H1 (cell line): ENCODE measurements around the gene FBP1. TPM values are rescaled to one million over a fixed set of nuclear protein-coding genes. Genes with fewer than 3 reads are reported as not detected.

Experiments used
- CBX5 ChIP-seq: fragments of 300-800, 300-1000 bp; sonication (generic); IDR thresholded peaks from 2 replicates; pipeline ENCODE4 v1.7.1; 2016; ENCODE audit warnings: antibody characterized with exemption, low read length, low read depth
- CHD1 ChIP-seq: IDR thresholded peaks from 2 replicates; pipeline ENCODE4 v1.6.1; 2012; ENCODE audit warnings: low read depth, low read length, improper control_type of control experiment
- EGR1 ChIP-seq: IDR thresholded peaks from 2 replicates; pipeline ENCODE4 v1.6.1; 2011; ENCODE audit warnings: low read depth, low read length, borderline replicate concordance
- EP300 ChIP-seq, 2 experiments: IDR thresholded peaks; 1 replicate in 1 of 2; 2 replicates in 1 of 2; pipeline ENCODE4 v1.6.1; 2011 to 2012; ENCODE audit warnings: low read depth in 2 of 2, low read length in 2 of 2, mild to moderate bottlenecking in 2 of 2, borderline replicate concordance in 1 of 2, inconsistent platforms in 1 of 2, moderate library complexity in 1 of 2
- JUN ChIP-seq: IDR thresholded peaks from 2 replicates; pipeline ENCODE4 v1.6.1; 2011; ENCODE audit warnings: low read depth, mild to moderate bottlenecking, improper control_type of control experiment, low read length
- KDM1A ChIP-seq: fragments of 200-600, 300-600 bp; sonication (generic); IDR thresholded peaks from 2 replicates; pipeline ENCODE4 v1.7.1; 2016; ENCODE audit warnings: mild to moderate bottlenecking, low read length, borderline replicate concordance
- KDM4A ChIP-seq: IDR thresholded peaks from one replicate; pipeline ENCODE4 v1.7.1; 2012; ENCODE audit warnings: low read depth, mild to moderate bottlenecking, moderate library complexity, low read length, inconsistent platforms; ENCODE audit not compliant: severe bottlenecking
- KDM5A ChIP-seq: fragments of 200-600 bp; IDR thresholded peaks from 2 replicates; pipeline ENCODE4 v1.7.1; 2012; ENCODE audit warnings: mild to moderate bottlenecking, low read length, inconsistent platforms, mixed read lengths
- PHF8 ChIP-seq: fragments of 200-600 bp; sonication (generic); conservative IDR thresholded peaks from 2 replicates; pipeline ENCODE4 v1.7.1; 2012; ENCODE audit warnings: low read depth, mild to moderate bottlenecking, inconsistent platforms, low read length, moderate library complexity
- POLR2AphosphoS5 ChIP-seq: IDR thresholded peaks from 2 replicates; pipeline ENCODE4 v1.6.1; 2011; ENCODE audit warnings: low read depth, low read length
- RBBP5 ChIP-seq: IDR thresholded peaks from 2 replicates; pipeline ENCODE4 v1.7.1; 2012; ENCODE audit warnings: low read depth, mild to moderate bottlenecking, inconsistent platforms, low read length, moderate library complexity, borderline replicate concordance
- RFX5 ChIP-seq: IDR thresholded peaks from 2 replicates; pipeline ENCODE4 v1.6.1; 2011; ENCODE audit warnings: low read depth, low read length, improper control_type of control experiment, borderline replicate concordance
- SAP30 ChIP-seq: fragments of 300-600 bp; sonication (generic); IDR thresholded peaks from 2 replicates; pipeline ENCODE4 v1.7.1; 2012; ENCODE audit warnings: low read length, moderate library complexity, mild to moderate bottlenecking, inconsistent platforms; ENCODE audit not compliant: insufficient read depth, insufficient replicate concordance
- SIN3A ChIP-seq, 2 experiments: IDR thresholded peaks in 1 of 2; conservative IDR thresholded peaks in 1 of 2; 2 replicates each; pipeline ENCODE4 v1.6.1; 2011 to 2012; ENCODE audit warnings: low read length in 2 of 2, improper control_type of control experiment in 1 of 2, low read depth in 1 of 2, mild to moderate bottlenecking in 1 of 2
- SIRT6 ChIP-seq: IDR thresholded peaks from one replicate; pipeline ENCODE4 v1.7.1; 2012; ENCODE audit warnings: low read length, inconsistent platforms
- SIX5 ChIP-seq: IDR thresholded peaks from 2 replicates; pipeline ENCODE4 v1.6.1; 2011; ENCODE audit warnings: mild to moderate bottlenecking, low read depth, low read length
- SP2 ChIP-seq: IDR thresholded peaks from 2 replicates; pipeline ENCODE4 v1.6.1; 2012; ENCODE audit warnings: mild to moderate bottlenecking, low read length, inconsistent platforms
- SUZ12 ChIP-seq: fragments of 200-600 bp; sonication (generic); IDR thresholded peaks from 2 replicates; pipeline ENCODE4 v1.6.1; 2012; ENCODE audit warnings: mild to moderate bottlenecking, inconsistent platforms, low read length, moderate library complexity, mixed read lengths
- TBP ChIP-seq: IDR thresholded peaks from 2 replicates; pipeline ENCODE4 v1.6.1; 2011; ENCODE audit warnings: low read depth, low read length, improper control_type of control experiment
- YY1 ChIP-seq: IDR thresholded peaks from 2 replicates; pipeline ENCODE4 v1.6.1; 2011; ENCODE audit warnings: low read depth, mild to moderate bottlenecking, low read length
- polyA plus RNA-seq, 7 experiments: library from polyadenylated mRNA; depleted of rRNA in 3 of 7; stranded (reverse) in 5 of 7; unstranded in 2 of 7; fragments of >200 nt in 5 of 7; fragments of 200-250 nt in 2 of 7; gene quantifications; 1 replicate in 5 of 7; 2 replicates in 1 of 7; 4 replicates in 1 of 7; pipeline versions ENCODE4 v1.2.1 to v1.2.3, GENCODE V29; 2011 to 2013; ENCODE audit warnings: missing spikeins in 2 of 7, mixed read lengths in 2 of 7
- total RNA-seq: library from RNA; stranded (reverse); fragmentation: NEBNext Ultra II Directional; extraction: Animal tissue kit (Norgen Biotek cat#: 25700); gene quantifications from 2 replicates; pipeline ENCODE4 v1.2.1, GENCODE V29; 2021
- TF ChIP-seq, protein P1 (sequence below): IDR thresholded peaks from 2 replicates; pipeline ENCODE4 v1.6.1; 2012; ENCODE audit warnings: inconsistent platforms
- TF ChIP-seq, protein P2 (sequence below), 3 experiments: IDR thresholded peaks; 1 replicate in 2 of 3; 2 replicates in 1 of 3; pipeline versions ENCODE4 v1.5.1 to v1.6.1; 2011; ENCODE audit warnings: low read length in 3 of 3, mild to moderate bottlenecking in 3 of 3, inconsistent platforms in 2 of 3, low read depth in 1 of 3, moderate library complexity in 1 of 3; ENCODE audit not compliant: insufficient read depth in 1 of 3; ENCODE audit errors: control extremely low read depth in 1 of 3

Gene FBP1
- total and polyA plus RNA-seq, 2 of the 8 experiments (the other 6 are each of a cell fraction or from before 2014, with no cell fraction given): 1.0 to 4.1 TPM

DNA sequence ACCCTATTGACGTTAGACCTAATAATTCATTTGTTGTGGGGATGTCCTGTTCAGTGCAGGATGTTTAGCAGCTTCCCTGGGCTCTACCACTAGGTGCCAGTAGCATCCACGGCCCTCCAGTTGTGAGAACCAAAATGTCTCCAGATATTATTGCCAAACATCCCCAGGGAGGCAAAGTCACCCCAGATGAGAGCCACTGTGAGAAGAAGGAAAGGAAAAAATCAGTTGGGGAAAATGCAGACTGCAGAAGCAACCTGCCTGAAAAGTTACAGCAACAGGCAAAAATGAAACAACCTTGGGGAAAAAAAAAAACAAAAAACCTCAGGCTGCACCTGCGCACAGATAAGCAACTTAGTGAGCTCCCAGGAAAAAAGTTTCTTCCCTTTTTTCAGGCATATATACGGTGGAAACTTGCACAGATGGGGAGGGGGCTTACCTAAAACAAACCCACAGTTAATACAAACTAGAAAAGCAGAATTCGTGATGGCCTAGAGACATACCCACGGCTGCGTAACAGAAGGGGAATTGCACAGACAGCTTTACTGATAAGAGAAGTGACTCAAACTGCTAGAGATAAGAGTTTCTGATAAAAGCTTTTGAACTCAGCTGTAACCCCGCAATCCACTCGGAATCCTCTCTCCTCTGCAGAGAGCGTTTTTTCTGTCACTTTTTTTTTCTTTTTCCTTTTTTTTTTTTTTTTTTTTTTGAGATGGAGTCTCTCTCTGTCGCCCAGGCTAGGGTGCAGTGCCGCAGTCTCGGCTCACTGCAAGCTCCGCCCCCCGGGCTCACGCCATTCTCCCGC lies 29.8 kb upstream of the FBP1 start (continued):
- TF ChIP-seq KDM5A (no peak), CHD1 (no peak), SP2 (no peak), PHF8 (no peak), SIRT6 (no peak), EP300 (IDR thresholded peaks at IDR 0.05; ENCODE audit: borderline replicate concordance in 1 of 2, low read depth in 2 of 2, low read length in 2 of 2) (no peak), CBX5 (no peak), POLR2AphosphoS5 (no peak), SIX5 (no peak), RBBP5 (no peak), TBP (no peak), SIN3A (conservative IDR thresholded peaks at IDR 0.05 in 1 of 2, IDR thresholded peaks at IDR 0.05 in 1 of 2; ENCODE audit: low read depth in 1 of 2, low read length in 2 of 2) (no peak), SAP30 (no peak), YY1 (peak; percentile 33; the same call in 1 of the 2 replicates), EGR1 (no peak), RFX5 (no peak), KDM4A (no peak), JUN (no peak), KDM1A (no peak), SUZ12 (no peak)
- TF ChIP-seq, protein P1, sequence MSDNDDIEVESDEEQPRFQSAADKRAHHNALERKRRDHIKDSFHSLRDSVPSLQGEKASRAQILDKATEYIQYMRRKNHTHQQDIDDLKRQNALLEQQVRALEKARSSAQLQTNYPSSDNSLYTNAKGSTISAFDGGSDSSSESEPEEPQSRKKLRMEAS: no peak
- TF ChIP-seq, protein P2, sequence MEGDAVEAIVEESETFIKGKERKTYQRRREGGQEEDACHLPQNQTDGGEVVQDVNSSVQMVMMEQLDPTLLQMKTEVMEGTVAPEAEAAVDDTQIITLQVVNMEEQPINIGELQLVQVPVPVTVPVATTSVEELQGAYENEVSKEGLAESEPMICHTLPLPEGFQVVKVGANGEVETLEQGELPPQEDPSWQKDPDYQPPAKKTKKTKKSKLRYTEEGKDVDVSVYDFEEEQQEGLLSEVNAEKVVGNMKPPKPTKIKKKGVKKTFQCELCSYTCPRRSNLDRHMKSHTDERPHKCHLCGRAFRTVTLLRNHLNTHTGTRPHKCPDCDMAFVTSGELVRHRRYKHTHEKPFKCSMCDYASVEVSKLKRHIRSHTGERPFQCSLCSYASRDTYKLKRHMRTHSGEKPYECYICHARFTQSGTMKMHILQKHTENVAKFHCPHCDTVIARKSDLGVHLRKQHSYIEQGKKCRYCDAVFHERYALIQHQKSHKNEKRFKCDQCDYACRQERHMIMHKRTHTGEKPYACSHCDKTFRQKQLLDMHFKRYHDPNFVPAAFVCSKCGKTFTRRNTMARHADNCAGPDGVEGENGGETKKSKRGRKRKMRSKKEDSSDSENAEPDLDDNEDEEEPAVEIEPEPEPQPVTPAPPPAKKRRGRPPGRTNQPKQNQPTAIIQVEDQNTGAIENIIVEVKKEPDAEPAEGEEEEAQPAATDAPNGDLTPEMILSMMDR (IDR thresholded peaks at IDR 0.05; ENCODE audit: control extremely low read depth in 1 of 3, insufficient read depth in 1 of 3, low read depth in 1 of 3, low read length in 3 of 3): peak; percentile 72 to 79 (median 74)
